Nephron (organoid): ENCODE results near the gene CHL1.
A peak's percentile ranks its signal among the peaks of the same experiment; 100 is the strongest.

Source experiments
- H3K27ac Mint-ChIP-seq, 3 experiments: 2 replicates each; pipeline ENCODE4 v1.8.0; 2020; ENCODE audit warnings: mixed read lengths in 3 of 3, mild to moderate bottlenecking in 2 of 3, moderate library complexity in 1 of 3
- H3K27me3 Mint-ChIP-seq: 2 replicates; pipeline ENCODE4 v1.8.0; 2021; ENCODE audit warnings: low read depth, mild to moderate bottlenecking, moderate library complexity, mixed read lengths
- H3K36me3 Mint-ChIP-seq: 2 replicates; pipeline ENCODE4 v1.8.0; 2020; ENCODE audit warnings: low read depth, mixed read lengths
- H3K4me1 Mint-ChIP-seq: 2 replicates; pipeline ENCODE4 v1.8.0; 2020; ENCODE audit warnings: mixed read lengths
- H3K4me3 Mint-ChIP-seq, 3 experiments: 2 replicates each; pipeline ENCODE4 v1.8.0; 2020; ENCODE audit warnings: mild to moderate bottlenecking in 3 of 3, mixed read lengths in 3 of 3, moderate library complexity in 2 of 3
- H3K9me3 Mint-ChIP-seq: 2 replicates; pipeline ENCODE4 v1.8.0; 2020; ENCODE audit warnings: mixed read lengths
- TF ChIP-seq, protein P1 (sequence below), 3 experiments: fragments of 200-600 bp; sonication (generic); IDR thresholded peaks; one replicate each; pipeline ENCODE4 v1.5.0; 2021; ENCODE audit warnings: antibody characterized with exemption in 3 of 3; ENCODE audit not compliant: unreplicated experiment in 3 of 3

Gene CHL1

DNA sequence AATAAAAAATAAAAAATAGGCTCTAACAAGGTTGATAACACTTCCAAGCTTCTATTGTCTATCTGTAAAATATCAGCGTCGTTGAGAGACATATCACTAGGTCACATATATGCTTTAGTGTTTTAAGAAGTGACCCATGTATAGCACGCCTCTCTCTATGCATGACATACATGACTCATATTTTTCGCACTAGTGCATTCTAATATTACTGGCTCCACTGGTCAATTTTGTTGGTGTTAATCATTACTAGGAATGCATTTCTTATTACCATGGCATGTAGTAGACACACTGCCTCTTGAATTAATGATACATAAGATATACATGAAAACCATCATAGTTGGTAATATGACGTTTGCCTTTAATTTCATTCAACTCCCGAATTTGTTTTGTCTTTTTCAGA is 203.1 kb downstream of the CHL1 start:
- H3K9me3 Mint-ChIP-seq = peaks cover 2% of the 10 kb centered on the region
- H3K4me1 Mint-ChIP-seq = peaks cover 10% of the 10 kb centered on the region
- TF ChIP-seq, protein P1, sequence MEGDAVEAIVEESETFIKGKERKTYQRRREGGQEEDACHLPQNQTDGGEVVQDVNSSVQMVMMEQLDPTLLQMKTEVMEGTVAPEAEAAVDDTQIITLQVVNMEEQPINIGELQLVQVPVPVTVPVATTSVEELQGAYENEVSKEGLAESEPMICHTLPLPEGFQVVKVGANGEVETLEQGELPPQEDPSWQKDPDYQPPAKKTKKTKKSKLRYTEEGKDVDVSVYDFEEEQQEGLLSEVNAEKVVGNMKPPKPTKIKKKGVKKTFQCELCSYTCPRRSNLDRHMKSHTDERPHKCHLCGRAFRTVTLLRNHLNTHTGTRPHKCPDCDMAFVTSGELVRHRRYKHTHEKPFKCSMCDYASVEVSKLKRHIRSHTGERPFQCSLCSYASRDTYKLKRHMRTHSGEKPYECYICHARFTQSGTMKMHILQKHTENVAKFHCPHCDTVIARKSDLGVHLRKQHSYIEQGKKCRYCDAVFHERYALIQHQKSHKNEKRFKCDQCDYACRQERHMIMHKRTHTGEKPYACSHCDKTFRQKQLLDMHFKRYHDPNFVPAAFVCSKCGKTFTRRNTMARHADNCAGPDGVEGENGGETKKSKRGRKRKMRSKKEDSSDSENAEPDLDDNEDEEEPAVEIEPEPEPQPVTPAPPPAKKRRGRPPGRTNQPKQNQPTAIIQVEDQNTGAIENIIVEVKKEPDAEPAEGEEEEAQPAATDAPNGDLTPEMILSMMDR (IDR thresholded peaks at IDR 0.05; ENCODE audit: unreplicated experiment in 3 of 3) = no peak
- H3K4me3 Mint-ChIP-seq = no peak overlapping the region
- H3K27me3 Mint-ChIP-seq = peaks cover 27% of the 10 kb centered on the region
- peaks cover 8% of the 10 kb centered on the region for H3K36me3 Mint-ChIP-seq
- no peak overlapping the region for H3K27ac Mint-ChIP-seq

DNA sequence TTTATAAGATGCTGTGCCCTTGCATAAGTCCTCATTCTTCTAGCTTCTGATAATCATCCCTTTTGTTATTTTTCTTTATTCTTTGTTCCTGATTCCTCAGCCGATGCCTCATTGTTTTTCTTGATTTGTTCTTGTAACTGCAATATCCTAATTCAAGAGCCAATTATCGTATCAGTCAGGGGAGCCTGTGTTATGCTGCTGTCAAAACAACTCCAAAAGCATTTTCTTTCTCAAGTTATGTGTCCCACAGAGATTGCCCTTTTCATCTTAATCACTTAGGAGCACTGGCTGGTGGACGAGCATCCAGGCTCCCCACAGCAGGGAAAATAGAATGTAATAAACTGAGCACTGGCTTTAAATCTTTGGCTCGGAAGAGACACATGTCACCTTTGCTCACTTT is 207.3 kb downstream of the CHL1 start:
- Mint-ChIP-seq H3K4me1 (no peaks in the 10 kb centered on the region), H3K27ac (no peak overlapping the region), H3K27me3 (peaks cover 15% of the 10 kb centered on the region), H3K9me3 (peaks cover 2% of the 10 kb centered on the region), H3K36me3 (peaks cover 8% of the 10 kb centered on the region), H3K4me3 (no peak overlapping the region)
- TF ChIP-seq, protein P1 (IDR thresholded peaks at IDR 0.05; ENCODE audit: unreplicated experiment in 3 of 3) = no peak

DNA sequence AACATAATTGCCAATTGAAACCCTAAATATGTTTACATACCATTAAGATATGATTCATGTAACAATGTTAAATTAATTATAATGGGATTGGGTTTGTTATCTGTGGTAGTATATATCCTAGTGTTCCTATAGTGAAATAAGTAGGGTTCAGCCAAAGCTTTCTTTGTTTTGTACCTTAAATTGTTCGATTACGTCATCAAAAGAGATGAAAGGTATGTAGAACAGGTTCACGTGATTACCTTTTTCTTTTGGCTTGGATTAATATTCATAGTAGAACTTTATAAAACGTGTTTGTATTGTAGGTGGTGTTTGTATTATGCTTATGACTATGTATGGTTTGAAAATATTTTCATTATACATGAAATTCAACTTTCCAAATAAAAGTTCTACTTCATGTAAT is 212.4 kb downstream of the CHL1 start:
- H3K4me3 Mint-ChIP-seq = no peak overlapping the region
- no peak overlapping the region for H3K27ac Mint-ChIP-seq
- no peaks in the 10 kb centered on the region for H3K9me3 Mint-ChIP-seq
- H3K36me3 Mint-ChIP-seq = no peaks in the 10 kb centered on the region
- H3K27me3 Mint-ChIP-seq = peaks cover 10% of the 10 kb centered on the region
- TF ChIP-seq, protein P1 (IDR thresholded peaks at IDR 0.05; ENCODE audit: unreplicated experiment in 3 of 3) = no peak
- peaks cover 8% of the 10 kb centered on the region for H3K4me1 Mint-ChIP-seq

DNA sequence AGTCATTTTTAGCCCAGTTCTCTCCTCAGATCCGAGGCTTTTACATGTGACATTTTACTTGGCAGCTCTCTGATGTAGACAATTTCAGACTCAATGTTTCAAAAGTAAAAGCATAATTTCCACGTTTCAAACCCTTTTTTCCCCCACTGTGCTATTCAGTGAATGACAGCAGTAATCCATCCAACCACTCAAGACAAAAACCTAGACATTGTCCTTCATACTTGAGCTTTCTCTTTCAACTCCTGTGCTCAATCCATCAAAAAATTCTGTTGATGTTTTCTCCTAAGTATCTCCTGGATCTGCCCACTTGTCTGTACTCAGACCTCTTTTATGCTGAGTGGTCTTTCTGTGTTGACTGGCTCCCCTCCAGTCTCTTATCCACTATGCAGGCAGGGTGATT is 214.7 kb downstream of the CHL1 start:
- TF ChIP-seq, protein P1 (IDR thresholded peaks at IDR 0.05; ENCODE audit: unreplicated experiment in 3 of 3) = no peak
- Mint-ChIP-seq H3K4me1 (peaks cover 8% of the 10 kb centered on the region), H3K9me3 (no peaks in the 10 kb centered on the region), H3K27ac (no peak overlapping the region), H3K4me3 (no peak overlapping the region), H3K27me3 (peaks cover 10% of the 10 kb centered on the region), H3K36me3 (no peaks in the 10 kb centered on the region)

DNA sequence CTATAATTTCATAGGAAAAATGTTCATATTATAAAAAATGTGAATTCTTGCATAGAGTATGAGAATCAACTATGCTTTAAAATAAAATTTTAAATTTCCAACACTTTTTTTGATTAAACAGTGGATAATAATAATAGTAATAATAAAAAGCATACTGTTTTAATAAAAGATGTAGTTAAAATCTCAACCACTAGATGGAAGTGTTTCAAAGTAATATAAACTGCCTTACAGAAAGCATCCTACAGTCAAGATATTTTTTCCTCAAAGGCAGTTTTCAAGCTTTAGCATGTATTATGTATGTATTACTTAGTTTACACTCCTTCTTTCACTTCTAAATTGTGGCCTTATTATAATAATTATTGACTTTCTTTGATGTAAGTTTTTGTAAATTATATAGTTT is 217.5 kb downstream of the CHL1 start:
- Mint-ChIP-seq H3K36me3 (no peaks in the 10 kb centered on the region), H3K4me3 (no peak overlapping the region), H3K9me3 (no peaks in the 10 kb centered on the region), H3K4me1 (peaks cover 8% of the 10 kb centered on the region), H3K27ac (no peak overlapping the region), H3K27me3 (peaks cover 10% of the 10 kb centered on the region)
- TF ChIP-seq, protein P1 (IDR thresholded peaks at IDR 0.05; ENCODE audit: unreplicated experiment in 3 of 3) = peak; percentile 17 to 70 (median 37)

DNA sequence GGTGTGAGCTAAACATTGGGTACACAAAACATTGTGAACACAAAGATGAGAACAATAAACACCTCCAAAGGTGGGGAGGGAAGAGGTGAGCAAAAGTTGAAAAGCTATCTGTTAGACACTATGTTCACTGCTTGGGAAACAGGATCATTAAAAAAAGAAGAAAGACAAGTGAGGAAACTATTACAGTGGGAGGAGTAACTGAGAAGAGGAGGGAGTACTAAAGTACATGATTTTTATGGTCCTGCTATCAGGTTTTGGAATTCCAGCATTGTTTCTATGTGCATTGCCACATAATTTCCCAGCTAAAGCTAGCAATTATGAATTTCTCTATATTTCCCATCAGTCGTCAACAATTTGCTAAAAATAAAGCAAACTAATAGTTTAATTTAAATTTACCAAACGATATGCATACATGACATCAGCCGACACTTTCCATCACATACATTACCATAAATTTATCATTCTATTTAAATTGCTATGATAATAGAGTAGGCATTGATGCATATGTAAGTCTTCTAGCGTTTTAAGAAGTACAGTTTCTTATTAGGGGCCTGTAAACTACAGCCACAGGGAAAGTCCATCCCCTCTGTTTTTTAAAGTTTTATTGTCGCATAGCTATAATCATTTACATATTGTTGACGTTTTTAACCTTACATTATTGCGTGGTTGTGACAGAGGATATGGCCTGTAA is 221.8 kb downstream of the CHL1 start:
- Mint-ChIP-seq H3K9me3 (no peaks in the 10 kb centered on the region), H3K4me3 (no peak overlapping the region)

More for the DNA sequence above, 221.8 kb downstream of the CHL1 start:
- Mint-ChIP-seq H3K27ac (no peak overlapping the region), H3K36me3 (no peaks in the 10 kb centered on the region), H3K27me3 (no peaks in the 10 kb centered on the region), H3K4me1 (no peaks in the 10 kb centered on the region)
- TF ChIP-seq, protein P1 (IDR thresholded peaks at IDR 0.05; ENCODE audit: unreplicated experiment in 3 of 3) = no peak
